IPS DF 4.7 (cell line): ENCODE measurements around the gene IFNK.

ENCODE experiments used
- DNase-seq: peaks from one replicate; pipeline ENCODE4 v3.0.0-alpha.2; 2013; ENCODE audit warnings: low spot score; ENCODE audit errors: extremely low read depth

IFNK gene

GRCh38 chr9:27538647-27539046 lies 14.6 kb downstream of the IFNK start:
- DNase-seq = no peak

DNA sequence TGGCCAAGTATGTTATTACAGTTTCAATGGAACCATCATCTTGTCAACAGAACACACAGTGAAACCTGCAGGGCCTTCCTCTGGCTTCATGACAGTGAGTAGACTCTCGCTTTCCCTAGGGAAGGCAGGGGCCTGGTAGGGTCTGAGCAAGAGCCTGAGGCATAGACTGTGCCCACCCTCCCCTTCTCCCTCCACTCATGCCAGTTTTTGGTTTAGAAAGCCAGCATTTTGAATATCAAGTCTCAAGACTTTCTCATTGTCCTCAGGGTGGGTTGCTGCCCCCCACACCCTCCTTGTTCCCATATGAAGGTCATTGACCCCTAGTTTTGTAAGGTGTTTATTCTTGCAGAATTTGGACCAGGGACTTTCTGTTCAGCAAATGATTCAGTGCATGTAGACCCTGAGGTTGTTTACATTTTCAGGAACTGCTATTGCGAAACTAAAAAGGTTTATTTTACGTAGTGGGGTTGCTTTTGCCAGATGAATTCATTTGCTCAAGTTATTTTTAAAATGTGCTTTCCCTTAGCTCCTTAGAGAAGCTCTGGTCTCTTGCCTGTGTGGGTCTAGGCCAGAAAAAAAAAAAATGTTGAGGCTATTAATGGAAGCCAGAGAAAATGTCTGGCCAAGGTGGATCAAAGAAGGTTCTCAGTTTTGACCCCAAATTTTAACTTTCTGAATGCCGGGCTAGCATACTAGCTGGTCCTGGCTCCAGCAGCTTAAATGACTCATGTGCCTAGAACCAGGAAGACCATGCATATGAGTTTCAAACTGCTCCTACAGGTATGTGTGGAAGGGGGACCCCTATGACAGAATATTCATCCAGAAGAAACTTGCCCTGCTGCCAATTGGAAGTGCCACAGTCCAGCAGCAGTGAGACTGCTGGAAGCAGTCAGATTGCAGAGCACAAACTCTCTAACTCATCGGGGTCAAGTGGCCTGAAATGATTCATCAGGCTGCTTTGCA lies 15.7 kb downstream of the IFNK start:
- no peak for DNase-seq

- DNase-seq = no peak
Observed at GRCh38 chr9:27540502-27540901, 16.4 kb downstream of the IFNK start.

DNA sequence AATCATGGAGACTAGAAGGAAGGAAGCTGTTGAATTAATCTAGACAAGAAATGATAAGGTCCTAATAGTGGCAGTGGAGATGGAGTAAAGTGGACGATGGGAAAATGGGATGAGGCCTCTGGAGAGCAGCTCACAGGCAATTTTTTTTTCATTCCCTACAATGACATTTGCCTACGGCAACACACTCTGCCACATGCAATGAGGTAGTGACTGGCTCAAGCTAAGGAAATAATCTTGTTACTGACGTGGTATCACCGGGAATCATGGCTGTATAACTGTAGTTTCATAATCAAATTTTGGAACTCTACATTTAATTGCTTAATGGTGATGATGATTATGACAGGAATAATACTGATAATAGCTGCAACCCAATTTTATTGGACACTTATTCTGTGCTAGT lies 17.6 kb downstream of the IFNK start:
- no peak for DNase-seq

DNA sequence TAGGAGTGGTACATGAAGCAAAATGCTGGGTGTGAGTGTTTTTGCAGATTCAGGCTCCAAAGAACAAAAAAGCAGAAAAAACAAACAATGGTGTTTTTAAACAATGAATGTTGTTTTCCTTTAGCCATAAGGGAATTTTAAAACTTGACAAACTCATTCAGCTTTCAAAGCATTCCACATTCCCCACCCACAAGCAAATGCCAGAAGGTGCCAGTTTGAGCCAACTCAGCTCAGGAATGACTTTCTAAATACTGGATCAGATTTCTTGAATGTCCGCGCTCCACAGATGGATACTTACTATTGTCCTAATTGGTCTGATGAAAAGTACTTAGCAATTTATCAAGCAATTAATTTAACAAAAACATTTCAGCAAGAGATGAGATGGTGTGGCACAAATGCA lies 18.4 kb downstream of the IFNK start:
- no peak for DNase-seq

GRCh38 chr9:27545471-27545870 lies 21.4 kb downstream of the IFNK start:
- no peak for DNase-seq

DNA sequence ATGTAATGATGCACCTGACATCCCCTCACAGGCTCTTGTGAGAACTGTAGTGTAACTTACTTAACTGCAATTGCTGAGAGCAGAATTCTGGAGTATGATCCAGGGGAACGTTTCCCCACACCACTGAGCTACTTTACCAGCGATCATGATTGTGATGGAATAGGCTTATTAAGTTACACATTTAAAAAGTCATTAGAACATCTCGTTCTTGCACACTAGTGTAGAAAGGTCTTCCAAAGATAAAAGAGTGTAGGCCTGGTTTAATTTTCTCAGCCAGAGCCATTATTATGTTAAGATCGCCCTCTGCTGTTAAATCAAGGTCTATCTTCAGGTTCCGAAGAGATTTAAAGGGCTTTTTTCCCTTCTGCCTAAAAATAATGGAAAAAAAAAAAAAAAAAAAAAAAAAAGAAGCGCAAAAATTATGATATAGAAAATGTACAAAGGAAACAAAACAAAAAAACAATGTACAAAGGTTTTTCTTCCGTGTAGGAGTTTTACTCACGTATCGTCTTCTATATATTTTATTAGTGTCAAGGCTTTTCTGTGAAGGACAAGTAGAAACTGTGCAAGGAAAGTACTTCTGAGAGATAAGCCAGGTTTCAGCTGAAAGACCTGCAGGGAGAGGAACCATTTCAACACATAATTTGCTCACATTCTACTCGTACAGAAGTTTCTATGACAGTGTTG lies 24.1 kb downstream of the IFNK start:
- no peak for DNase-seq

- DNase-seq = no peak
Observed at GRCh38 chr9:27549196-27549755, 25.2 kb downstream of the IFNK start.

GRCh38 chr9:27554712-27555111 lies 30.6 kb downstream of the IFNK start:
- DNase-seq = no peak

GRCh38 chr9:27556470-27556869 lies 32.4 kb downstream of the IFNK start:
- no peak for DNase-seq

DNA sequence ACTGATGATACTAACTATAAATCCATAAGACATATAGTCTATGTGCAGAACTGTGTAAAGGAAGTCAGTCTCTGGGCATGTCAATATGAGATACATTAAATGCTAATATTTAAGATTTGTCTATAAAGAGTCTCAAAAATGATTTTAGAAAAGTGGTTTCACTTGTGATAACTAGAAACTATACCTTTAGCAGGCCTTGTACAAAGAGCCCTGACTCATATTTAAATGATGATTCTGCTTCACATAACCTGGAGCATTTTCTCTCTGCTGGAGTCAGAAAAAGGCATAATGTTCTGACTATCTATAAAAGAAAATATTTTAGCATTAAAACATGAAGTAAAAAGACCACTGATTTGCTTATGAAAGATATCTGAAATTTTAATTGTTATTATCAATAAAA lies 34.2 kb downstream of the IFNK start:
- no peak for DNase-seq

- no peak for DNase-seq
Observed at GRCh38 chr9:27560457-27560856, 36.4 kb downstream of the IFNK start.

DNA sequence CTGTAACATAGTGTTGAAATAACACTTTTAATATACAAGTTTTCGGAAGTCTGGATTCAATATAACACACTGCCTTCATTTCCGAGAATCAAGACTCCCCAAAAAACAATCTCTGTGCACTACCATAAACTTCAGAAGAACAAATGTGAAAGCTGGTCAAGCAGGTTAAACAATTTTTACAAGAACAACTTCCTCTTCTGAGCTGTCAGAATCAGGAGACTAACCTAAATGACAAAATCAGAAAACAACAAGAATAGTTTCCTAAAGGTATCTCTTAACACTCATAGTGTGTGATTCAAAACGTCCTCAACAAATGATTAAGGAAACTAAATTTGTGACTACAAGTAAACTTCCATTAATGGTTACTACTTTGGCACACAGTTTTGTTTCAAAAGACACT lies 37.6 kb downstream of the IFNK start:
- DNase-seq = no peak

DNA sequence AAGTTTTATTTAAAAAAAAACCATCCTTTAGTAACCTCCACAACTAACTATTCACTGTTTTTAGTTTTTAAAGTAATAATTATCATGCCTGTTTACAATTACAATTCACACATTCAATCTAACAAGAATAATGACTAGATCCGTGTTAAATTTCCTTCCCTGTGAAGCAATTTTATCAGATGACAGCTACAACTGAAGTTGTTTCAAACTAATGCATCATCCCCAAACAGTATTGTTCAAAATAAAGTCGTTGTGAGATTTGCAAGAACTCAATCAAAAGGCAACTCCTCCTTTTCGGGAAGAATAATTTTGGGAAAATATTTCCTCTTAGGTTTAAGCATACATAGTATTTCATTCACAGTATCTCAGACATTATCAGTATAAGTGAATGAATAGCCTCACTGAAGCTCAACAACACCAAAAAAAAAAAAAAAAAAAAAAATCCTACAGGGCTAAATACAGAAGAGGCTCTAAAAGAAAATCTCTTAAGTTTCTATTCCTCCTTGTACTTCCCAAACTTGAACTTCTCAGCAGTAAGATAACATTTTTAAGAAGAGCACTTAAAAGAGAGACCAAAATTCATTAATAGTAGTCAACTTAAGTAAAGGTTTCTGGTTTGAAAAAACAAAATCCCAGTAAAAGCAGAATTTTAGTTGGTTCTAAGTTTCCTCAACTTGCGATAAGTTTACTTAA lies 39.8 kb downstream of the IFNK start:
- DNase-seq = no peak

- no peak for DNase-seq
Observed at GRCh38 chr9:27564670-27565069, 40.6 kb downstream of the IFNK start.

DNA sequence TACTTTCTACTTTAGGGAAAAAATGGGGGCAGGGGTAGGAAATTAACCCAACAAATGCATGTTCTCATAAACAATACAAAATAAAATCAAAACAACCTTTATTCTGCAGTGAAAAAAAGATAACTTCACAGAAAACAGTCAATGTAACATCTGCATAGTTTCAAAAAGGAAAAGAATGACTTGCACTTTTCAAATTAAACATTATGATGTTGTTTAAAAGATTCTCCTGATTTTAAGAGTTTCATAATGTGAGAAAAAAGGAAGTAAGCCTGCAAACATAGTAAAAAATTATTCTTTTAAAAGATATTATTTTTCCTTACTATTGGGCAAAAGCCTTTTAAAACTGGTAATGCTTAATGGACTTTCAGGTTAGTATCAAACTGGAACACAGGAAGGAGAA lies 41.6 kb downstream of the IFNK start:
- no peak for DNase-seq

DNA sequence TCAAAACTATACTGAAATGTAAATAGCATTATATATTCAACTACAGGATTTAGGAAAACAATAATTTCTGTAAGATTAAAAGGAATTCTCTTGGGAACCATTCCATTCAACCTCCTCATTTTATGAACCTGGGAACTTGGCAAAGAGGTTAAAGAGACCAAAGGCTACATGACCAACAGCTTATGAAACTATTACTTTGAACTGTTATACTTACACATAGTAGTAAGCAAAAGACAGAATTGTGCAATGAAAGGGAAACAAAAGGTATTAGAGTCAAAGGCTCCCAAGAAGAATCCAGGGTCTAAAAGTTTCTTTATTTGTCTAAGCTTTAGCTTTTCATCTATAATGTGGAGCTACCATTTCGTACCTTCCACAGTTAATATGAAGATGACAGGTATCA lies 42.0 kb downstream of the IFNK start:
- DNase-seq = no peak

GRCh38 chr9:27569406-27569805 lies 45.3 kb downstream of the IFNK start:
- no peak for DNase-seq

- DNase-seq = no peak
Observed at GRCh38 chr9:27571011-27571410, 46.9 kb downstream of the IFNK start.

DNA sequence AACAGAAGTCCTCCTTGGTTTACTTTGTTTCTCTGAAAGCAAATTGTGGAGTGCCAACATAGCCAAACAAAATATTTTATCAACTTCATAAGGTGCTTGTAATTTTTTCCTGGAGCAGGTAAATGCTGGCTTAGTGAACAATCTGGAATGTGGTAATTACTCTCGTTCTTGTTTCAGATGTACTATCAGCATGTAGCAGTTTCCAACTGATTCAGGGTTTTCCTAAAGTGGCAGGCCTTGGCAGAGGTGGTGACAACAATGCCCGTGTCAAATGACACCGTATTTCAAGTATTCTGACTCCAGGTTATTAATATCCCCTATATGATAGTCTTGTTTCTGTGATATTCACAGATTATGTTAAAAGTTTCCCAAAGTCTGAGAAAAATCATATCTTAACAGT lies 48.0 kb downstream of the IFNK start:
- no peak for DNase-seq

DNA sequence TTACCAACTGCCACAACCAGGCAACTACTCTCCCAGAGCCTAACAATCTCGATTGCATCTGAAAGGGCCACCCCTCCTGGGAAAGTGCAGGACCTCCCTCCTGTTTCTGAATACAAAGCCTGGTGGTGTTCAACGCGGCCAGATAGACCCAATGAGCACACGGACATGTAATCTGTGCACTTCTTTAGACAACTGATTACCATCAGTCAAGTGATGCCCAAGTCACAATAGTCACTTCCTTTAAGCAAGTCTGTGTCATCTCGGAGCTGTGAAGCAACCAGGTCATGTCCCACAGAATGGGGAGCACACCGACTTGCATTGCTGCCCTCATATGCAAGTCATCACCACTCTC lies 48.5 kb downstream of the IFNK start:
- no peak for DNase-seq
